GM08714 (cell line): ENCODE results near the gene SLC23A2.
"Not testable (repeated sequence)": the region's sequence is repeated elsewhere in the genome, so short reads cannot be mapped to it uniquely, and the experiment has no call there.

ENCODE experiments used
- H3K4me3 ChIP-seq: fragments of 200-500 bp; sonication (Bioruptor generic); 2 replicates; pipeline ENCODE4 v1.5.1; 2014; ENCODE audit warnings: mild to moderate bottlenecking, low read length, inconsistent platforms
- ZNF274 ChIP-seq: IDR thresholded peaks from 2 replicates; pipeline ENCODE4 v1.6.1; 2012; ENCODE audit warnings: mild to moderate bottlenecking, low read depth, low read length

Gene SLC23A2

DNA sequence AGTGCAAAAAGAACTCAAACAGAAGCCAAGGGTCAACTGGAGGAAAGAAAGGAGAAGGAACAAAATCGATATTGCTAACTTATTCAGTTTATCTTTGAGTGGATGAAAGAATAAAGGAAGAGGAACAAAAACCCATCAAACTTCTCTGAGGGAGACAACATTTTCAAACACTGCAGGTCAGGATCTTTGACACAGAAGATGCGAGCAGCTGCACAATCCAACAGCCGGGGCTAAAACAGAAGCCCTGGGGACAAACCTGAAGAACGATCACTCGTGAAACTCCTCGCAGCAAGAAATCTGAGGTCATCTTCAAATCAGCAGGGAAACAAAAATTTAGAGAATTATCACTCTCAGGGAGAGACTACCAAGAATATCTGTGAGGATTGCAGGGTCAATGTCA, 14.2 kb downstream of the SLC23A2 start:
- no peak for TF ChIP-seq ZNF274
- H3K4me3 ChIP-seq: no peak overlapping the region

DNA sequence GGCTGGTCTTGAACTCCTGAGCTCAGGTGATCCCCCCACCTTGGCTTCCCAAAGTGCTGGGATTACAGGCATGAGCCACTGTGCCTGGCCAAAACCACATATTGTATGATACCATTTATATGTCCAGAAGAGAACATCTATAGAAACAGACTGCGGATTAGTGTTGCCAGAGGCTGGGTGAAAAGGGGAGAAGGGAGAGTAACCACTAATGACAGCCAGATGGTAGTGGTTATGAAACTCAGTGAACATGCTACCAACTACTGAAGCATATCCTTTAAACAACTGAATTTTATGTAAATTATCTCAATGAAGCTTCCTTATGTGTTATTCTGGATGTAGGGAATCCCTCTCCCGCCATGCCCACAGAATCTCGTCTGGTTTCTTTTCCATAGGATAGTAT, 15.7 kb downstream of the SLC23A2 start:
- TF ChIP-seq ZNF274: no peak
- H3K4me3 ChIP-seq: no peak overlapping the region

GRCh38 chr20:4982281-4982680, 19.0 kb downstream of the SLC23A2 start:
- no peak for TF ChIP-seq ZNF274
- no peak overlapping the region for H3K4me3 ChIP-seq

- TF ChIP-seq ZNF274: no peak
- no peak overlapping the region for H3K4me3 ChIP-seq
These were observed 21.4 kb downstream of the SLC23A2 start for GRCh38 chr20:4979841-4980410.

DNA sequence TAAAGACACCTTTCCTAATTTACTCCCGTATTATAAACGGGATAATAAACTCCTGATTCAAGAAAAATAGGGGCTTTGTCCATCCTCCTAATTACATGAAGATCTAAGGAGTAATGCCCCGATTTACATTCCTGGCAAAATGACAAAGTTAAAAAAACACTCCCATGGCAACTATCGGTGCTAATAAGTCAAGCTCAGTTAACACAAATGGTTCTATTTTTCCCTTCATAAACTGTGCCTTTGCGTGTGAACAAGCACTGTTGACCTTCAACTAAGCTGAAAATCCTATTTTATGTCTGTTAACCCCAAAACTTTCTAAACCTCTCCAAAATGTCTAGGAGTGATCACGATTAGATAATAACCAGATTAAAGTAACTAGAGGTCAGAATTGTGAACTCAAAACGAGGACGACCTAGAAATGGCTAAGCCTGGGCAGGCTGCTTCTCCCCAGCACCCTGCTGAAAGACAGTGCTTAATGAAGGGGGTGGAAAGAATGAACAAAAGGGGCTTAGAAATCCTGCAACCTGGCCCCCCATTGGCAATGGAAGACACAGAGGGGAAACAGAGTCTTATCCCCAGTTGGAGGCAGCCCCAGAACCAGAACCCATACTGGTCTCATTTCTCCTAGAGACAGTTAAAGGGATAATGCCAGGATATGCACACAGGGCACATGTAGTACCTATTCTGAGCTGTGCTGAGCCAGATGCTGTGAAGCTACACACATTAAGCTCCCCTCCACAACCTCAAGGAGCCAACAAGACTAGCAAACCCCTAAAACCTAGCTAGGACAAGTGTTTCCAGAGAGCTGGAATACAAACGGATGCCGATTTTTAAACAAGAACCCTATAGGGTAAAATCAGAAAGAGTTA, 23.0 kb downstream of the SLC23A2 start:
- no peak overlapping the region for H3K4me3 ChIP-seq
- TF ChIP-seq ZNF274: no peak

DNA sequence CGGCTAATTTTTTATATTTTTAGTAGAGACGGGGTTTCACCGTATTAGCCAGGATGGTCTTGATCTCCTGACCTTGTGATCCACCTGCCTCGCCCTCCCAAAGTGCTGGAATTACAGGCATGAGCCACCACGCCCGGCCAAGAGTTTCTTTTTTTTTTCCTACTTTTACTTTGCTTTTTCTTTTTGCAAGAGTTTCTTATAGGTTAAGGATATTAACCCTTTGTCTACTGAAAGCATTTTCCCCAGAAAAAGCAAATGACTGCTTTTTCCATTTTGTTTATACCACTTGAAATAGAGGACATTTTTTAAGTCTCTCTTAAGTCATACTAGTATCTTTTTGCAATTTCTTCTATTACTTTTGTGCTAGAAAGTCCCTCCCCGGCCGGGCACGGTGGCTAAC, 25.3 kb downstream of the SLC23A2 start:
- H3K4me3 ChIP-seq: not testable (repeated sequence)

DNA sequence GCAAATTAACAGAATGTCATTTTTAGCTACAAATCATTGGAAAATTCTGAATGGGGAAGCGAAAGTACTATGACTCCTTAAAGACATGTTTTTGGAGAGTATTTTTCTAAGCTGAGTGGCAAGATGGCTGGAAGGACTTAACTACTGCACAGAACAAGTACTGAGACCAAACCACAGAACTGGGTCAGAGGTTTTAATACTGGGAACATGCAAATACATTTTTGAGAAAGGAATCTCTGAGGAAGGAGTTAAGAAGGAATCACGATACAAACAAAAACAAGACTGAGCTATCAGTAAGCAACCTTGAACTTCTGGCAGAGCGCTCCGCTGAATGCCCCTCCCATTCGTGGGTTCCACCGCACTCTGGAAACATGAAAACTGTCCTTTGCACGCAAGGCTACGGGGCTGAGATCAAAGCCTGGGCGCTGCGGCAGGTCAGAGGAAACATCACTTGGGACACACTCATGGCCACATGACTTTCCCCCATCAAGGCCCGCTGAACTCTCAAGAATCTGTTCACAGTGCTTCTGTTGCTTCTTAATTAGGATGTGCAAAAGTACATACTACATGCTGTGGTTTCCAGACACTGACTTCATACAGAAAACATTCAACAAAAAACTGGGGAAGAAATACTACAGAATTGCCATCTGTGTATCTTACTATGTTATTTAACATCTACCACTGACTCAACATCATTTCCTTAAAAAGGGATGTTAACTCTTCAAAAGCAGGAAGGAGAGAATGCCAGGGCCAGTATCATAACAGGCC, 27.8 kb downstream of the SLC23A2 start:
- peak overlapping the region; percentile 40 for H3K4me3 ChIP-seq
- TF ChIP-seq ZNF274: no peak

GRCh38 chr20:4972506-4973251, 28.6 kb downstream of the SLC23A2 start:
- no peak for TF ChIP-seq ZNF274
- H3K4me3 ChIP-seq: peak overlapping the region; percentile 40

DNA sequence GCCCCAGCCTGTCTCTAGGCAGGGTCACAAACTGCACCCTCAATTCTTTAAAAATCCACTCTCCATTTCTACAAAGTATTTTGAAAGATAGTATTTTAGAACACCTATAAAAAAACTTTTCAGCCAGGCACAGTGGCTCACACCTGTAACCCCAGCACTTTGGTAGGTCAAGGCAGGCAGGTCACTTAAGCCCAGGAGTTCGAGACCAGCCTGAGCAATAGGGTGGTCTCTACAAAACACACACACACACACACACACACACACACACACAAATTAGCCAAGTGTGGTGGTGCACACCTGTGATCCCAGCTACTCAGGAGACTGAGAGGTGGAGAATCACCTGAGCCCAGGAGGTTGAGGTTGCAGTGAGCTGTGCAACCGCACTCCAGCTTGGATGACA, 30.2 kb downstream of the SLC23A2 start:
- H3K4me3 ChIP-seq: no peak overlapping the region
- no peak for TF ChIP-seq ZNF274

- no peak overlapping the region for H3K4me3 ChIP-seq
- TF ChIP-seq ZNF274: no peak
These were observed 33.4 kb downstream of the SLC23A2 start for GRCh38 chr20:4967752-4968477.

- no peak for TF ChIP-seq ZNF274
- no peak overlapping the region for H3K4me3 ChIP-seq
These were observed 34.2 kb downstream of the SLC23A2 start for GRCh38 chr20:4966826-4967751.

- TF ChIP-seq ZNF274: no peak
- H3K4me3 ChIP-seq: no peak overlapping the region
These were observed 39.0 kb downstream of the SLC23A2 start for GRCh38 chr20:4962241-4962855.

DNA sequence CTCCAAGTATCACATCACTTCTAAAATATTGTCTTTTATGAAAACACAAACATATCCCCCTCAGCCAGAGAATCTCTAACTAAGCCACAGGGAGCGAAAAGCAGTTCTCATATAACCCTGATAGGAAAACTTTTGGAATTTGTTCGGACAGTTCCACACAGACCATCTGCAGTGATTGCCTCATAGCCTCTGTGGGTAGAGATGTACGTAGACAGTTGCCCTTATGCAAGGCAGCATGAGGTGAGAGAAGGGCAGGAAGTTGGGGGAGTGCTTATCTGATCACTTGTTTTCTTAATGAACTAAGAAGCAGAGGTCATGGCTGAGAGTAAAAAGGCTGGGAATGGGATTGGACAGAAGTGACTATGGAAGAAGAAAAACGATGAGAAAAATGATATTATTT, 39.6 kb downstream of the SLC23A2 start:
- H3K4me3 ChIP-seq: no peak overlapping the region
- no peak for TF ChIP-seq ZNF274
